ENCODE results near the gene DCP2.
A peak's percentile ranks its signal among the peaks of the same experiment; 100 is the strongest.

Gene DCP2

DNA sequence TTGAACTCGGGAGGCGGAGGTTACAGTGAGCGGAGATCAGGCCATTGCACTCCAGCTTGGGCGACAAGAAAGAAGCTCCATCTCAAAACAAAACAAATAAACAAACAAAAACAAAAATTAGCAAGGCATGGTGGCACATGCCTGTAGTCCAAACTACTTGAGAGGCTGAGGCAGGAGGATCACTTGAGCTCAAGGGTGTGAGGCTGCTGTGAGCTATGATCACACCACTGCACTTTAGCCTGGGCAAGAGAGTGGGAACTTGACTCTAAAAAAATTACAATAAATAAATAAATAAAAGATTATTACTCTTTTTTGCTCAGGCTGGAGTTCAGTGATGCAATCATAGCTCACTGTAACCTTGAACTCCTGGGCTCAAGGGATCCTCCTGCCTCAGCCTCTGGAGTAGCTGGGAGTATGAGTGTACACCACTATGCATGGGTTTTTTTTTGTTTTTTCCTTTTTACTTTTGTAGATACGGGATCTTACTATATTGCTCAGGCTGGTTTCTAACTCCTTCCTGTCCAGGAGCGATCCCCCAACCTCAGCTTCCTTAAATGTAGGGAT lies 9.0 kb upstream of the DCP2 start:
- no peak for DNase-seq (ENCODE audit: low read depth in 2 of 2)

DNA sequence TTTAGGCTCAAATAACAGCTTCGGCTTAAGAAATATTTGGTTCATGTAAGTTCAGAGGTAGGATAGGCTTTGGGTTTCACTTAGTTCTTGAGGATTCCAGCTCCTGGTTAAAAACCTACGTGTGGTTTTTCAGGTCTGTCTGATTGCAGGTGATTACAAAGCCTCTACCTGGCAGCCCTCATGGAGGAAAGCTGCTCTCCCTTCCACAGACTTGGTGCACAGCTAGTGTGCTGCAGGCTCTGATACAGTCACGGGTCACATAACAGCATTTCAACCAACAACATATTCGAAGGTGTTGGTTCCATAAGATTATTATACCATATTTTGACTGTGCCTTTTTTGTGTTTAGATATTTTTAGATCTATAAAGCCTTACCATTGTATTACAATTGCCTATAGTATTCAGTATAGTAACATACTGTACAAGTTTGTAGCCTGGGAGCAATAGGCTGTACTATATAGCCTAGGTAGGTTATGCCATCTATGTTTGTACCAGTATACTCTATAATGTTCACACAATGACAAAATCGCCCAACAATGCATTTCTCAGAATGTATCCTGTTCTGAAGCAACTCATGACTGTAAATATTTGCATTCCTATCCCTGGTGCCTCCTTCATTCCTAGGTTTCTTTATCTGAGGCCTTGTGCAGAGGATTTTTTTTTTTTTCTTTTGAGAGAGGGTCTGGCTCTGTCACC lies 8.0 kb upstream of the DCP2 start:
- DNase-seq (ENCODE audit: low read depth in 2 of 2): no peak

DNA sequence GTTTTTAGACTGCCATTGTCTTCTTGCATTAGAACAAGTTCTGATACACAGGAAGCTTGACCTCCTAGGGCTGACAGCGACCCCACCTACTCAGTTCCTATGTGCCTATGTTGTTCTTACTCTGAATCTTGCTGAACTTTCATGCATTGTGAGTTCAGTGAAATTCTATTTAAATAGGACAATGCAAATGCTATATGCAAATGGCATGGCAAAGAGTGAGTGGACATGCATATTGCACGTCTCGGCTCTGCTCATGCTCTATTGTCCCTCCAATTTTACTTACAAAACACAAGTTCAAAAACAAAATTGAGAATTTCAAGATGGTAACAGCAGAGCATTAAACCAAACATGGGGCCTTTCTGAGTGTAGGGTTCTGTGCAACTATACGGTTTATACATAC lies 5.3 kb upstream of the DCP2 start:
- DNase-seq (ENCODE audit: low read depth in 2 of 2): no peak

DNA sequence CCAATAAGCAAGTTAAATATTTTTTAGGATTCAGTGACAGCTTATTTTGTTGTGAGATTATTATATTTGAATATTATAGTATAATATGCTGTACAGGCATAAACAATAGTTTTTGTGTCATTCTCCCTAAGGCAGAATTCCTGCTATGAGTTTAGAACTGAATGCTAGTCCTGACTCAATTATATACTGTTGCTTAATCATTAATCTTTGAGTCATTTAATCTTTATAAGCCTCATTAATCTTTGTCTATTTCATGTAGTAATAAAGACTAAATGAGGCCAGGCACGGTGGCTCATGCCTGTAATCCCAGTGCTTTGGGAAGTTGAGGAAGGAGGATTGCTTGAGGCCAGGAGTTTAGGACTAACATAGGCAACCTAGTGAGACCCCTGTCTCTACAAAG lies 3.6 kb upstream of the DCP2 start:
- no peak for DNase-seq (ENCODE audit: low read depth in 2 of 2)

DNA sequence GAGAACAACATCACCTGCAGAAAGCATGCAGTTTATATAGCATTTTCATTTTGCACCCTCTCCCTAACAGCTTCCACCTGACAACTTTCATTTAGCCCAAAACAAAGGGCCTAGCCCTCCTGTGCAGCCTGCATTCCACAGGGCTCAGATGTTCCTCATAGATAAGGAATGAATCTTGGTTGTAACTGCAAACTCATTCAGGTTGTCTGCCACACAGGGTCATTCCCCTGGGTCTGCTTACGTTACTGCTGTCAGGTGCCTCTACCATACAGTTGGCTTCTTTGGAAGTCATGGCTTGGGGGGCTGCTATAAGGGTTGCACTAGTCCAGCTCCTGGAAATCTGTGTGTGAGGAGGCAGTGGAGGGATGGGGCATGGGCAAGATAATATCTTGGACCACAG lies 2.7 kb upstream of the DCP2 start:
- DNase-seq (ENCODE audit: low read depth in 2 of 2): no peak

DNA sequence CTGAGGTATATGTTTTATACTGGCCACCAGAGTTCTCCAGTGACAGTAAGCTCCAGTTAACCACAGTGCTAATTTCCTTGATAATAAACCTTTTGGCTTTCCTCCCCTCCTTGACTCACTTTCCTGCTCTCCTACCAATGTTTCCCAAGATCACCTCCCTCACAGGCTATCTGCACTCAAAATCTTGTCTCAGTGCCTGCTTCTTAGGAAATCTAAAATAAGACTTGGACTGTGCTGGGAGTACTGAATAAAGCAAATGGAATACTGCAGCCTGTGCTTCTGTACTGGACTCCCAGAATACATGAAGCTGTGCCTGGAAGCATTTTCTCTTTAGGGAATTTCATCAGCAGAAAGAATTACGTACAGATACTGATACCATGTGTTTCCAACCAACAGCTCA lies 1.7 kb upstream of the DCP2 start:
- DNase-seq (ENCODE audit: low read depth in 2 of 2): no peak

DNA sequence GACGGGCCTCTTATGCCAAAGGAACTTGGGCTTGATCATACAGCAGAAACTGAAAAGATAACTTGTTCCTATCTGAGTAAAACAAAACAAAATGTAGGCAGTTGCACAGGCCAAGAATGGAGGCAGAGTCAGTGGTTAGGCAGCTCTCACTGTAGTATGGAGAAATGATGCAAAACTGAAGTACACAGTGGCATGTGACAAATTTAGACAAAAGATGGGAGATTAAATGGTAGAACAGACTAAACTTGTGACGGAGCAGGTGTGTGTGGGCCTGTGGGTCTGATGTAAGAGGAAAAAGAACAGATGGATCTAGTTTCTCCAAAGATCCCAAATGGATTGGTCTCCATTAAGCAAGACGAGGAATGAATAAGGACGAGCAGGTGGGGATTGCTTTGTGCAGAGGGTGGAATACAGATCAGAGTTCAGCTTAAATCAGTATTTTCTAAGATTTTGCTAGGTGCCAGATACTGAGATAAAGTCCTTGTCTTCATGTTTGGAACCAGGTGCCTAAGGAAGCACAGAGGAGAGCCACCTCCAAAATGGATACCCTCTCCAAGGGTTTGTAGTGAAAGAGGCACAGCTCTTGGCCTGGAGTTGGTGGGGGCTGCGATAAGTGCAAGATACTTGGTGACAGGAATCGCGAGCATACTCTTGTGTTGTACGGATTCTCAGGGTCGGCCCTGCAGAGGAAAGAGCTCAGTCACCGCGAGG lies 722 bp upstream of the DCP2 start:
- DNase-seq (ENCODE audit: low read depth in 2 of 2): no peak

DNA sequence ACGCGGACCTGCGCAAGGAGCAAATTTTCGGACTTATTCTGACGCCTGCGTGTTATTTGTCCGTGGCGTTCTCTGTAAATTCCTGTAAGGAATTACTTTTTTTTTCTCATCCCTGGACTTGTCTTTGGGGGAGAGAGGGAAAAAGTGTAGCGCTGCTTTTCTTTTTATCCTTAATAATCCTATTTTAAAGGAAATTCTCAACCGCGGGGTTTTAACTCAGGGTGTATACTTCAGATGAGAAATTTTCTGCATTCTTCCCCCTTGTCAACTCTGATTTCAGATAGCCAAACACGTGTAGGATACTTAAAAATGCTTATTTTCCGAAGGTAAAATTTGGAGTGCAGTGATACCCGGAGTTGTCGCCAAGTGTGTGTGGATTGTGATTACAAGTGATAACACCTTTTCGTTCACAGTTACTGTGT lies 853 bp downstream of the DCP2 start:
- no peak for DNase-seq (ENCODE audit: low read depth in 2 of 2)

DNA sequence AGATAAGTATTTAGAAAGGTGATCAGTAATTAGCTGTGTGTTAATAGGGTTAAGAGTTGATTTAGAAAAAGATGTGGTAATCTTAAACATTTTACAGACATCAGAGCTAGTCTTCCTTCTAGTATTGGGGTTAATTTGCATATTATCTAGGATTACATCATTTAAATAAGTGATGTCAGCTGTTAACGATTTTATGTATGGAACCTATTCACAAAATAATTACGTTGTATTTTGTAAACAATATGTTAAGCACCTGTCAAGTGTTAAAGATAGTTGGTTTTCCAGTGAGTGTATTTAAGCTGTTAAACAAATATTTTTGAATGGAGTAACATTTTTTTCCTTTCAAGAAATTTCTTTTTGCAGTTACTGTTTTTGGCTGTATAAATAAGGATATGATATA lies 2.2 kb downstream of the DCP2 start:
- no peak for DNase-seq (ENCODE audit: low read depth in 2 of 2)

DNA sequence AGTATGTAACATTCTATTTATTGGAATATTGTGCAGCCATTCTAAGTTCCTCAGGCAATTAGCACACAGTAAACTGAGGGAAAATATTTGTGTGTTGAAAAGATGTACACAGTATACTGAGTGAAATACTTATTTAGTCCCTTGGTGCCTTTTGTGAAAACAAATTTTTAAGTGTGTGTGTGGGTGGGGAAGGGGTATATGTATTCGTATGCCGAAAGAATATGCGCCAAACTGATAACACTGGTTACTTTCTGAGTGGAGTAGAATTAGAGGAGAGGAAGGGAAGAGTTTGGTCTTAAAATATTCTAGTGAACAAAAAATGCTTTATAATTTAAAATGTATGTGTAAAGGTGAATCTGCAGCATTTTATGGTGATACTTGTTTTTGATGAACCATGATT lies 3.1 kb downstream of the DCP2 start:
- no peak for DNase-seq (ENCODE audit: low read depth in 2 of 2)

DNA sequence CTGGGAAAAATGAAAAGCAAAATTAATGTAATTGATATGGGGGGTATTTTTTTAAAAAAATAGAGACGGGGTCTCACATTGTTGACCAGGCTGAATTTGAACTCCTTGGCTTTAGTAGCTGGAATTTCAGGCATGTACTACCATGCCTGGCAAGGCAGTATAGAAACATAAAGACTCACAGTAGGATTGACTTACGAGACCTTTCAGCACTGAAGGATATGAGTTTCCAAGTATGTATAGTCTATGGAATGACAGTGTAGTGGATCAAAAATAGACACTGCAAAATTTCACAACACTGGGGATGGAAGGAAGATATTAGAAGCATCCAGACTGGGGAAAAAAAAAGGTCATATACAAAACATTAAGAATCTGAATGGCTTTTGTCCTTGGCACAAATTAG lies 6.8 kb downstream of the DCP2 start:
- DNase-seq (ENCODE audit: low read depth in 2 of 2): no peak

DNA sequence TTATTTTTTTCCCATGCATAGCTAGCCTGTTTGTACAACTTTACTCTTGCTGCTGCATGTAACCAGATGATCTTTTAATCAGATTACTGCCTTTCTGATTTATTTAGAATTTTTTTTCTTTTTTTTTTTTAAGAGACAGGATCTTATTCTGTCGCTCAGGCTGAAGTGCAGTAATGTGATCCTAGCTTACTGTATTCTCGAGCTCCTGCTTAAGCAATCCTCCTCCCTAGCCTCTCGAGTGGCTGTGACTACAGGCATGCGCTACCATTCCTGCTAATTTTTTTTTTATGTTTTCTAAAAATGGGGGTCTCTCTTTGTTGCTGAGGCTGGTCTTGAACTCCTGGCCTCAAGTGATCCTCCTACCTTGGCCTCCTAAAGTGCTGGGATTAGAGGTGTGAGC lies 9.6 kb downstream of the DCP2 start:
- DNase-seq (ENCODE audit: low read depth in 2 of 2): no peak

DNA sequence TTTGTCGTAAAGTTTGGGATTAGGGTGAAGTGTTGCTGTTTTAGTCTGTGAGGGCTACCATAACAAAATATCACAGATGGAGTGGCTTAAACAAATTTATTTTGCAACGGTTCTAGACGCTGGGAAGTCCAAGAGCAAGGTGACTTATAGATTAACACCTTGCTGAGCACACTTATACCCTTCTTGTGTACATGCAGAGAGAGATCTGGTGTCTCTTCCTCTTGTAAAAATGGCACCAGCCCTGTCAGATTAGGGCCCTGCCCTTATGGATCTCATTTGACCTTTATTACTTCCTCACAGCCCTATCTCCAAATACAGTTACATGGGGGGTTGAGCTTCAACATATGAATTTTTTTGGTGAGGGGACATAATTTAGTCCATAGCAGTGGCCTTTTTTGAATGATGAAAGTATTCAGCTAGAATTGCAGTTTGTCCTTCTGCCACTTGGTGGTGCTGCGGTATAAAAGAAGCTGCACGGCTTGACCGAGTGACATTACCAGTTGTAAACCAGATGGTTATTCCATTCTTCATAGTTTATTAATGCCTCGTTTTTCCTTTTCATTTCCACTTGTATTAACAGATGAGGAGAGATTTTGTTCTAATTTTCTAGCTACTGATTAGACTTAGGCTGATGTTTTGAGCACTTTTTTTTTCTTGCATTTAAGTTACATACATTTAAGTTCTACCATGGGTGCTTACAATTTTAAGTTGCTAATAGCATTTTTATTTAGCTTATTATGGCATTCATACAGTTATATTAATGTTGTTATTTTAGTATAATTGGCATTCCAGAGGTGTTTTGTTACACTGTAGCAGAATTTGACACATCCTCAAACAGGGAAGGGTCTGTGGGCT lies 19.4 kb downstream of the DCP2 start:
- DNase-seq (ENCODE audit: low read depth in 2 of 2): peak; percentile 66 to 71

DNA sequence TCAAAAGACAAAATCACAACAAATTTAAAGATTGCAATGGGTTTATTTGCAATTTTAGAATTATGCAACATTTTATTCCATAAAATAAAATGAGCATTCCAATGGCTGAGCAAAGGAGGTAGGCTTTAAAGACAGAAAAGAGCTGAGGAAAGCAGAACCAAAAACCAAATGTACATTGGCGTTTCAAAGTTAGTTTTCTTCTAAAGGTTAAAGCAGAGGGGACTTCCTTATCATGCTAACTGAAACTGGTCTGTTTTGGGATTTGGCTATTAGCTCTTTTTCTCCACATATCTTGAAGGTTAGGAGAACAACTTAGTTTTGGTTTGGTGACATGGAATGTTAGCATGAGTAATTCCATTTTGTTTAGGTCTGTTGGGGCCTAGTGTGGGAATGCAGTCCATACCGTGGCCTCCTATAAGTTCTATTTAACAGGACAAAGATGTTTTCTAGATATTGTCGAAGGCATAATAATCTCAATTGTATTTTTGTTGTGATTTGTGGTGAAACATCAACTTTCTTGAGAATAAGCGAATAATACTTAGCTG lies 20.3 kb downstream of the DCP2 start:
- DNase-seq (ENCODE audit: low read depth in 2 of 2): no peak

DNA sequence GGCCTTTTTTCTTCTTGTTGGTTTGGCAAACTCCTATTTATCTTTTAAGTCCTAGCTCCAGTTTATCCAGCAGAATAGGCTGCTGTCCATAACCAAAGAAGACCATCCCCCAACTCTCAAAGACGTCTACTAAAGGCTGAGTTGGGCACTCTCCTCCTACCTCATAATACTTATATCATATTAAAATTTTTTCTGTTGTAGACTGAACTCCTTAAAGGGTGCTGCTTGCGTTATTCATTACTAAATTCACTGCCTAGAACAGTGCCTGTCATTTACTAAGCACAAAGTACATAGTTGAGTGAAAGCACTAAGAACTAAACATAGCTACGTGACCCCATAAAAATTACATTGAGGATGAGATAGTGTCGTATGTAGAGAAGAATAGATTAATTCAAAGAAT lies 21.7 kb downstream of the DCP2 start:
- no peak for DNase-seq (ENCODE audit: low read depth in 2 of 2)

DNA sequence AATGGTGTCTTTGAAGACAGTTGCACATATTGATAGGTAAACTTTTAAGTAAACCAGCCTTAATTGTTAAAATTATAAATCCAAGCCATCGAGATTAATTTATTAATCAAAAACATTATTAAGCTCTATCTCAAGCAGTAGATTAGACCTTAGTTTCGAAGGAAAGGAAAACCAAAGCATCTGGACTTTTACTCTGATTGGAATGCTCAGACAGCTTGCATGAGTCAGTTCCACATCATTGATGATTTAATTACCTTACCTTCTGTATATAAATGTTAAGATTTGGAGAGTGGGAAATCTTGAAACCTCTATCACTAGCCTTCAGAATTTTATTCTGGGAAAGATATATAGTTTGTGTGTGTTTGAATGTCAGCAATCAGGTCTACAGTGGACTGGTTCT lies 23.9 kb downstream of the DCP2 start:
- DNase-seq (ENCODE audit: low read depth in 2 of 2): no peak

DNA sequence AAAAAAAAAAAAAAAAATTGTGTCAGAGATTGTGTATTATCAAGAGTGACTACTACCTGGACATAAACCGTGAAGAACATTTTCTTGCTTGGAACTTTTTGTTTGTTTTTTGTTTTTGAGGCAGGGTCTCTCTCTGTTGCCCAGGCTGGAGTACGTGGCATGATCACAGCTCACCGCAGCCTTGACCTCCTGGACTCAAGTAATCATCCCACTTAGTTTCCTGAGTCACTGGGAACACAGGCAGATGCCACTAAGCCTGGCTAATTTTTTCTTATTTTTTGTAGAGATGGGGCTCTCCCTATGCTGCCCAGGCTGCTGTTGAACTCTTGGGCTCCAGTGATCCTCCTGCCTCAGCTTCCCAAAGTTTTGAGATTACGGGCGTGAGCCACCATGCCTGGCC lies 25.8 kb downstream of the DCP2 start:
- no peak for DNase-seq (ENCODE audit: low read depth in 2 of 2)

DNA sequence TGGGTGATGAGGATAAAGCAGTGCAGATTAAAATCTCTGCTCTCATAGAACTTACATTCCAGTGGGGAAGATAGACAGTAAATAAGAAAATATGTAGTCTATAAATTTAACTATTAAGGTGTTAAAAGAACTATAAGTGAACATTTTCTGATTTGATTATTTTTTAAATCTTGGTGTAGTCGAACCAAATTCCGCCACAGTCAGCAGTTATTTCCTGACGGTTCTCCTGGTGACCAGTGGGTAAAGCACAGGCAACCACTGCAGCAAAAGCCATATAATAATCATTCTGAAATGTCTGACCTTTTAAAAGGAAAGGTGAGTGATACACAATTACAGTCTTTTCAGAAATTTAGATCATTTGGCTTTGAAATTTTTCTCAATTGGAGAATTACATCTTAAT lies 27.2 kb downstream of the DCP2 start:
- DNase-seq (ENCODE audit: low read depth in 2 of 2): no peak

DNA sequence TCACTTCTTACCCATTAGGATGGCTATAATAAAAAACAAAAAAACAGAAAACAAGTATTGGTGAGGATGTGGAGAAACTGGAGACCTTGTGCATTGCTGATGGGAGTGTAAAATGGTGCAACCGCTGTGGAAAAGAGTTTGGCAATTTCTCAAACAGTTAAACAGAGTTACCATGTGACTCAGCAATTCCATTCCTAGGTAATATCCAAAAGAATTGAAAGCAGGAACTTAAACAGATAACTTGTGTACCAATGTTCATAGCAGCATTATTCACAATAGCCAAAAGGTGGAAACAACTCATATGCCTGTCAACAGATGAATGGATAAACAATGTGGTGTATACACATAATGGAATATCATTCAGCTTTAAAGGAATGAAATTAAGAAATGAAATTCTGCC lies 28.9 kb downstream of the DCP2 start:
- no peak for DNase-seq (ENCODE audit: low read depth in 2 of 2)

DNA sequence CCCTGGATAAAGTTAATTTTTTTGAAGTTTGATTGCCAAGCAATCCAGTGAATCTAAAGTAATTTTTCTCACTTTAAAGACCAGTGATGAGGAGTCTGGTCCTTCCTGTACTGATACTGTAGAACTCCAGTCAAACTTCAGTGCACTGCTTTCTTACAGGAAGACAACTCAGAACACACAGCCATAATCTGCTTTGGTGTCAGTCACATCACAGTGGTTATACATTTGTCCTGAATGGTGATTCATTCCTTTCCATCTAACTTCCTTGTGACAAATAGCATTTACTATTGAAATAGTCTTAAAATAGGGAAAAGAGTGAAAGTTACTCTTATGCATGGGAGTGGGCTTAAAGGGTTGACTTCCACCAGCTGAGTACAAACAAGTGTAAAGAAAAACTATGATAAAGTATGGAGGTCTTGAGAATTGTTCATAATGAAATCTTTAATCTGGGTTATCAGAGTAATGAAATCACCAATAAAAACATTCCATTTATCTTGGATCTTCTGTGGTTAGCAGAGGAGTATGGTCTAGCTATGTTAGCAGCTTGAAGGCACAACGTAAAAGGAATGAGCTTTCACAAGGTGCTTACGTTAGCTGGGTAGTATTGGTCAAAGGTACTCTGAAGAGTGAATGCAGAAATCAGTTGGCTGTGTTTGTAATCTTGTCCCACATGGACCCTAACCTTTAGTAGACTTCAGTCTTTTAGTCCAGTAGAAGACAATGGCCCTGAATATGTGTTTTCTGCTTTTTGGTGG lies 41.5 kb downstream of the DCP2 start:
- no peak for DNase-seq (ENCODE audit: low read depth in 2 of 2)

DNA sequence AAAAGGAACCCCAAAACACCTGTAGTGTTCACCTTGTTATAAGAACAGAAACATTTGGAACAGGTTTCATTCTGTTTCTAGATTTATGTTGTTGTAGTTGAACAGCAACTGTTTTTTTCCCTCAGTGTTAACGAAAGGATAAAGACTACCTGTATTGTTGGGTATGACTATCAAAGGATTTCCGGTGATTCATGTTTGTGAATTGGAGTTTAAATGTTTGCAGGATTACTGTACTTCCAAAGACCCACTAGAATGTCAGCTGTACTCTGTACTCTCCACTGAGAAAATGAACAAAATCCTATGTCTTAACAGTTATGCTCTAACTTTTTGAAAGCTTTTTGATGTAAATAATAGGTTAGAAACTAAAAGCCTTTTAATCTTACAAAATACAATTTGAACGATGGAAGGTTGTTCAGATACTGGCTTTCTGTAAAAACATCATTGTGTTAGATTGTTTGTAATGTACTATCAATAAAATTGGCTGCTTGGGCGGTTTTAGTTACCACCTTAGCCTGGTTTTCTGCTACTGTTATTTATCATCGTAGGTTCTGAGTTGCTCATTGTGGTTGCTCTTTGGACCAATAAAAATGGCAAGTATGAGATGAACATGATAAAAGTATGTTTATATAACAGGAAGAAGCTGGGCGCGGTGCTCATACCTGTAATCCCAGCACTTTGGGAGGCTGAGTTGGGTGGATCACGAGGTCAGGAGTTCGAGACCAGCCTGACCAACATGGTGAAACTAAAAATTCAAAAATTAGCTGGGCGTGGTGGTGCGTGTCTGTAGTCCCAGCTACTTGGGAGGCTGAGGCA lies 44.1 kb downstream of the DCP2 start:
- DNase-seq (ENCODE audit: low read depth in 2 of 2): no peak

Data from stimulated activated CD8-positive, alpha-beta memory T cell treated with anti-CD3 and anti-CD28 coated beads, Interleukin-2, amount 100 ng/mL, for 1 hour (primary cell).